ENCODE data around the gene GREB1. TPM values are rescaled to one million over a fixed set of nuclear protein-coding genes. Genes with fewer than 3 reads are reported as not detected.

The GREB1 gene
- total and polyA plus RNA-seq, 2 experiments from 2014 or later: 5.7 to 6.4 TPM

DNA sequence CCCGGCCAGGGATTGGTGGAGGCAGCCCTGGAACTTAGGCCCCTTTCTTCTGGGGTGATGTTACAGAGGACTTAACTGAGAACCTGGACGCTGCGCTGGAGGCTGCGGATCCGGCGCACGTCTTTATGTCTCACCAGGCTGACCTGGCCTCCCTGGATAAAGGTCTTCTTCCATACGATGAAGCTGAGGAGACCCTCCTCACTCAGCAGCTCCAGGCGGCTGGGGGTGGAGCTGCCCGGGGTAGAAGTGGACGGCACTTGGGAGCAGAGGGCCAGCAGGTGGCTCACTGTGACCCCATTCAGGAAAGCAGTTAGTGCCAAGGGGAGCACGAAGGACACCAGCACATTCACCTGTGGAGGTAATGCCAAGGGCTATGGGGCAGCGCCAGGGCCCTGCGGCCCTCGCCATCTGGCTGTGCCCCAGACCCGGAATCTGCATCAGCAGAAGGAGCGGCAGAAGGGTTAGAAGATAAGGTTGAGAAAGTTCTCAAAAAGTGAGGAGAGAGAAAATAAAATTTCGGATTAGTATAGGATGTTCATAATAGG is 128.1 kb downstream of the GREB1 start:
- no peaks in the 10 kb centered on the region for H4K20me1 ChIP-seq (ENCODE audit: insufficient read depth, poor library complexity, severe bottlenecking)
- no peaks in the 10 kb centered on the region for H3K9me2 ChIP-seq (replicated peaks; ENCODE audit: insufficient read depth)
- H3K27ac ChIP-seq: no peak overlapping the region
- no peaks in the 10 kb centered on the region for H3K27me3 ChIP-seq
- no peak for DNase-seq (ENCODE audit: low spot score)
- H3K79me2 ChIP-seq: no peaks in the 10 kb centered on the region
- H3K36me3 ChIP-seq (replicated peaks; ENCODE audit: insufficient read depth, low read depth): no peaks in the 10 kb centered on the region
- no peaks in the 10 kb centered on the region for H3K9me3 ChIP-seq (ENCODE audit: low read depth)
- TF ChIP-seq EZH2 (IDR thresholded peaks at IDR 0.05; ENCODE audit: borderline replicate concordance) (no peak), EZH2phosphoT487 (IDR thresholded peaks at IDR 0.05; ENCODE audit: low read depth, severe bottlenecking, unreplicated experiment) (no peak)
- TF ChIP-seq, protein P1, sequence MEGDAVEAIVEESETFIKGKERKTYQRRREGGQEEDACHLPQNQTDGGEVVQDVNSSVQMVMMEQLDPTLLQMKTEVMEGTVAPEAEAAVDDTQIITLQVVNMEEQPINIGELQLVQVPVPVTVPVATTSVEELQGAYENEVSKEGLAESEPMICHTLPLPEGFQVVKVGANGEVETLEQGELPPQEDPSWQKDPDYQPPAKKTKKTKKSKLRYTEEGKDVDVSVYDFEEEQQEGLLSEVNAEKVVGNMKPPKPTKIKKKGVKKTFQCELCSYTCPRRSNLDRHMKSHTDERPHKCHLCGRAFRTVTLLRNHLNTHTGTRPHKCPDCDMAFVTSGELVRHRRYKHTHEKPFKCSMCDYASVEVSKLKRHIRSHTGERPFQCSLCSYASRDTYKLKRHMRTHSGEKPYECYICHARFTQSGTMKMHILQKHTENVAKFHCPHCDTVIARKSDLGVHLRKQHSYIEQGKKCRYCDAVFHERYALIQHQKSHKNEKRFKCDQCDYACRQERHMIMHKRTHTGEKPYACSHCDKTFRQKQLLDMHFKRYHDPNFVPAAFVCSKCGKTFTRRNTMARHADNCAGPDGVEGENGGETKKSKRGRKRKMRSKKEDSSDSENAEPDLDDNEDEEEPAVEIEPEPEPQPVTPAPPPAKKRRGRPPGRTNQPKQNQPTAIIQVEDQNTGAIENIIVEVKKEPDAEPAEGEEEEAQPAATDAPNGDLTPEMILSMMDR (IDR thresholded peaks at IDR 0.05; ENCODE audit: poor library complexity): no peak
- no peaks in the 10 kb centered on the region for H3K4me1 ChIP-seq (ENCODE audit: insufficient read depth)
- WGBS (ENCODE audit: low lambda C conversion rate, missing lambda C conversion rate): 93% methylated on average over 18 of the region's 18 CpGs
- no peak overlapping the region for H2AFZ ChIP-seq
- H3K4me2 ChIP-seq: no peak overlapping the region
- no peak overlapping the region for H3K4me3 ChIP-seq

DNA sequence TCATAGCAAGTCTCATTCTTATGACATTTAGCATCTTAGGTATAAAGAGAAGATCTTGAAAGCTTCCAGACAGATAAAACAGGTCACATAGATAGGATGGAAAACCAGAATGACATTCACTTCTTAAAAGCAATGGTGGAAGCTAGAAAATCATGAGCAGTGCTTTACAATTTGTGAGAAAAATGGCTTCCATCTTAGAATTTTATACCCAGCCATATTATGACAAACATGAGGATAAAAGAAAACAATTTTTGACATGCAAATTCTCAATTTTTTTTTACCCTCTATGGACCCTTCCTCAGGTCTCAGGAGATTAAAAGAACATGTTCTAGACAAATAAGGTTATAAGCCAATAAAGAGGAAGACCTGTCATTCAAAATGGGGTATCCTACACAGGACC is 129.0 kb downstream of the GREB1 start:
- Histone ChIP-seq H3K4me3 (no peak overlapping the region), H3K27ac (no peak overlapping the region), H3K4me1 (ENCODE audit: insufficient read depth) (no peaks in the 10 kb centered on the region), H3K27me3 (no peaks in the 10 kb centered on the region), H3K4me2 (no peak overlapping the region), H3K36me3 (replicated peaks; ENCODE audit: insufficient read depth, low read depth) (no peaks in the 10 kb centered on the region), H3K9me3 (ENCODE audit: low read depth) (no peaks in the 10 kb centered on the region), H4K20me1 (ENCODE audit: insufficient read depth, poor library complexity, severe bottlenecking) (no peaks in the 10 kb centered on the region), H3K9me2 (replicated peaks; ENCODE audit: insufficient read depth) (no peaks in the 10 kb centered on the region), H2AFZ (no peak overlapping the region), H3K79me2 (no peaks in the 10 kb centered on the region)
- no peak for TF ChIP-seq EZH2phosphoT487 (IDR thresholded peaks at IDR 0.05; ENCODE audit: low read depth, severe bottlenecking, unreplicated experiment)
- no peak for DNase-seq (ENCODE audit: low spot score)

DNA sequence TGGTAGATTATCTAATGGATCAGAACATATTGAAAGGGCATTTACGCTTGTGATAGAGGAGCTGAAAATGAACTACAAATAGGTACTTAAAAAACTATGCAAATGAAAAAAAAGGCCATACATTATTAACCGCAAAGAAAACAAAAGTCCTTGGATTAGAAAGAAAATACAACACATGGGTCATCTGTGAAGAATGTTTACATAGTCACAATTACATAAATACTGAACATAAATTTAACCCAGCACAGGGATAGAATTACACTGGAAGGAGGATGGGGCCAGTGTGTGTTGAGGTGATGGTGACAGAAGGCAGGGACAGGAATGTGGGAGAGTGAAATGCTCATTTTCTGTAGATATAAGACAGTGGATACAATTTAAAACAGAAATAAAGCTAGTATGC is 129.6 kb downstream of the GREB1 start:
- 54% methylated on average over 2 of the region's 2 CpGs for WGBS (ENCODE audit: low lambda C conversion rate, missing lambda C conversion rate)
- Histone ChIP-seq H3K79me2 (no peaks in the 10 kb centered on the region), H3K36me3 (replicated peaks; ENCODE audit: insufficient read depth, low read depth) (no peaks in the 10 kb centered on the region), H4K20me1 (ENCODE audit: insufficient read depth, poor library complexity, severe bottlenecking) (no peaks in the 10 kb centered on the region), H3K27ac (no peak overlapping the region), H3K9me3 (ENCODE audit: low read depth) (no peaks in the 10 kb centered on the region), H3K4me1 (ENCODE audit: insufficient read depth) (no peaks in the 10 kb centered on the region), H3K4me3 (no peak overlapping the region), H3K4me2 (no peak overlapping the region), H3K9me2 (replicated peaks; ENCODE audit: insufficient read depth) (no peaks in the 10 kb centered on the region), H3K27me3 (no peaks in the 10 kb centered on the region), H2AFZ (no peak overlapping the region)
- DNase-seq (ENCODE audit: low spot score): no peak
- TF ChIP-seq EZH2 (IDR thresholded peaks at IDR 0.05; ENCODE audit: borderline replicate concordance): no peak
- no peak for TF ChIP-seq EZH2phosphoT487 (IDR thresholded peaks at IDR 0.05; ENCODE audit: low read depth, severe bottlenecking, unreplicated experiment)
- TF ChIP-seq, protein P1 (IDR thresholded peaks at IDR 0.05; ENCODE audit: poor library complexity): no peak

DNA sequence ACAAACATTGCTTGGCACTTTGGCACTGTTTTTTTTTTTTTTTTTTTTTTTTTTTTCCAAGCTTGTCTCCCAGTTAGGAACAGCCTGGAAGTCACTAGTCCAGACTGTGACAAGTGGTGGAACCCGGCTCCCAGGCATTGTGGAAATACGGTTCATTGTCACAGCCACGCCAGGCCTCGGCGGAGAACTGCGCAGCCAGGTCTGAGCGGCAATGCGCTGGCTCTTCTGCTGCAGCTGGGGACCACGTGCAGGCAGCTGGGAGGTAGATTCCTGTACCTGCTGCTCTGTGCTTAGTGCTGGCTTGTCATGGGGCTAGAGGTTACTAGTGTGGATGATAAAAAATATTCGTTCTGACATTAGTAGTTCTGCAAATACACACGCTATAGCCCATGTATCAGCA is 131.2 kb downstream of the GREB1 start:
- no peak for DNase-seq (ENCODE audit: low spot score)
- peaks cover 2% of the 10 kb centered on the region for H3K4me1 ChIP-seq (ENCODE audit: insufficient read depth)
- H3K4me2 ChIP-seq: no peak overlapping the region
- TF ChIP-seq EZH2phosphoT487 (IDR thresholded peaks at IDR 0.05; ENCODE audit: low read depth, severe bottlenecking, unreplicated experiment): no peak
- no peak for TF ChIP-seq EZH2 (IDR thresholded peaks at IDR 0.05; ENCODE audit: borderline replicate concordance)
- TF ChIP-seq, protein P1 (IDR thresholded peaks at IDR 0.05; ENCODE audit: poor library complexity): no peak
- H3K27me3 ChIP-seq: no peaks in the 10 kb centered on the region
- no peaks in the 10 kb centered on the region for H3K36me3 ChIP-seq (replicated peaks; ENCODE audit: insufficient read depth, low read depth)
- no peak overlapping the region for H3K4me3 ChIP-seq
- 89% methylated on average over 11 of the region's 11 CpGs for WGBS (ENCODE audit: low lambda C conversion rate, missing lambda C conversion rate)
- H3K9me2 ChIP-seq (replicated peaks; ENCODE audit: insufficient read depth): no peaks in the 10 kb centered on the region
- H2AFZ ChIP-seq: no peak overlapping the region
- H4K20me1 ChIP-seq (ENCODE audit: insufficient read depth, poor library complexity, severe bottlenecking): no peaks in the 10 kb centered on the region
- H3K9me3 ChIP-seq (ENCODE audit: low read depth): no peaks in the 10 kb centered on the region
- no peaks in the 10 kb centered on the region for H3K79me2 ChIP-seq
- H3K27ac ChIP-seq: no peak overlapping the region

All from hepatocyte (in vitro differentiated cells).